GM13976 (cell line): ENCODE data around the gene CDK11B.

ENCODE experiments used
- DNase-seq: peaks from one replicate; pipeline ENCODE4 v3.0.0; 2012; ENCODE audit warnings: low spot score
- CTCF ChIP-seq: IDR thresholded peaks from 2 replicates; pipeline ENCODE4 v1.5.1; 2012; ENCODE audit warnings: borderline replicate concordance, mild to moderate bottlenecking; ENCODE audit not compliant: insufficient read depth; ENCODE audit errors: extremely low read depth, missing control alignments, control extremely low read depth
- in situ Hi-C: fragments of 300-500 bp; cut with MboI; formaldehyde crosslinking; loops from one replicate; pipeline ENCODE4 v1.12.0; 2022; ENCODE audit warnings: low sequenced_read_pairs, mixed read lengths, inconsistent platforms; ENCODE audit not compliant: unreplicated experiment

CDK11B gene

GRCh38 chr1:1604374-1605033 lies 54.3 kb downstream of the CDK11B start:
- in situ Hi-C loops: no loop called here
- DNase-seq: no peak
- TF ChIP-seq CTCF: no peak

- in situ Hi-C loops: no loop called here
- no peak for DNase-seq
- TF ChIP-seq CTCF: no peak
These were observed 55.0 kb downstream of the CDK11B start for GRCh38 chr1:1603671-1604373.

DNA sequence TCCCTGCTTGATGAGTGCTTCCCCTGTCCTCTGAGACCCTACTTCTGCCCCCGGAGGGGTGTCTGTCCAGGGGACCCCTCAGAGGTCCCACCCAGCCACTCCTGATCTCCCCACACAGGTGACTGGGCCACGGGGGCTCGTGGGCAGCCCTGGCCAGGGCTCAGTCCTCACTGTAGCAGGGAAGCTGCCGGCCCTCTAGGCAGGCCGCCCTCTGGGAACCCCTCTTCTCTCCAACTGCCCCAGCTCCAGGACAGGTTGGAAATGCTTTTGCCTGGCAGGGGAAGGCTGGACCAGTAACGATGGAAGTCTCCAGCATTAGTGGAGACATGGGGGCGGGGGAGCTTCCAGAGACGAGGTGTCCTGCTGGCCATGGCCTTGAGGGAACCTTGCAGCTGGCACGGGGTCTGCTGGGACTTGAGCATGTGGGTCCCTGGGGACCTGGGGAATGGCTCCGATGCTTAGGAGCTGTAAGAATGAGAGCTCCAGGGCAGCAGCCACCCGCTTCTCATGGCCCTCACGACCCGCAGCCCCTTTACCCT lies 55.8 kb downstream of the CDK11B start:
- in situ Hi-C loops: no loop called here
- DNase-seq: no peak
- no peak for TF ChIP-seq CTCF

GRCh38 chr1:1602304-1602967 lies 56.4 kb downstream of the CDK11B start:
- in situ Hi-C loops: no loop called here
- no peak for TF ChIP-seq CTCF
- DNase-seq: peak; percentile 81

GRCh38 chr1:1601564-1602303 lies 57.1 kb downstream of the CDK11B start:
- no peak for TF ChIP-seq CTCF
- DNase-seq: no peak
- in situ Hi-C loops: no loop called here
